NCI-H2029 (cell line): ENCODE measurements around the gene DNAJC10.

Experiments used
- DNase-seq: peaks from one replicate; lab custom pipeline; 2025; lab: John Stamatoyannopoulos, UW

The DNAJC10 gene

GRCh38 chr2:182792441-182792840 is 76.4 kb downstream of the DNAJC10 start:
- DNase-seq = no peak

GRCh38 chr2:182798736-182799135 is 82.7 kb downstream of the DNAJC10 start:
- DNase-seq = no peak

GRCh38 chr2:182804128-182804527 is 88.1 kb downstream of the DNAJC10 start:
- DNase-seq = no peak

GRCh38 chr2:182807319-182807718 is 91.3 kb downstream of the DNAJC10 start:
- DNase-seq = no peak

GRCh38 chr2:182810087-182810486 is 94.0 kb downstream of the DNAJC10 start:
- no peak for DNase-seq

GRCh38 chr2:182814380-182814779 is 98.3 kb downstream of the DNAJC10 start:
- DNase-seq = no peak

GRCh38 chr2:182814804-182815203 is 98.7 kb downstream of the DNAJC10 start:
- DNase-seq = no peak

GRCh38 chr2:182816866-182817265 is 100.8 kb downstream of the DNAJC10 start:
- no peak for DNase-seq

GRCh38 chr2:182817558-182817957 is 101.5 kb downstream of the DNAJC10 start:
- no peak for DNase-seq

- DNase-seq = no peak
These were observed 102.4 kb downstream of the DNAJC10 start for GRCh38 chr2:182818501-182818900.

GRCh38 chr2:182818925-182819324 is 102.9 kb downstream of the DNAJC10 start:
- DNase-seq = peak; percentile 25

GRCh38 chr2:182819412-182819811 is 103.4 kb downstream of the DNAJC10 start:
- DNase-seq = no peak

- DNase-seq = no peak
These were observed 105.1 kb downstream of the DNAJC10 start for GRCh38 chr2:182821182-182821581.

- no peak for DNase-seq
These were observed 106.7 kb downstream of the DNAJC10 start for GRCh38 chr2:182822733-182823132.

GRCh38 chr2:182824056-182824766 is 108.2 kb downstream of the DNAJC10 start:
- peak; percentile 83 for DNase-seq

- peak; percentile 89 for DNase-seq
These were observed 108.7 kb downstream of the DNAJC10 start for GRCh38 chr2:182824767-182825158.

- no peak for DNase-seq
These were observed 110.0 kb downstream of the DNAJC10 start for GRCh38 chr2:182826064-182826463.

- DNase-seq = no peak
These were observed 110.4 kb downstream of the DNAJC10 start for GRCh38 chr2:182826496-182826895.

- no peak for DNase-seq
These were observed 111.3 kb downstream of the DNAJC10 start for GRCh38 chr2:182827182-182827879.

GRCh38 chr2:182831101-182831500 is 115.0 kb downstream of the DNAJC10 start:
- DNase-seq = no peak

- DNase-seq = no peak
These were observed 115.9 kb downstream of the DNAJC10 start for GRCh38 chr2:182831921-182832320.

- DNase-seq = no peak
These were observed 117.2 kb downstream of the DNAJC10 start for GRCh38 chr2:182833084-182833854.

- no peak for DNase-seq
These were observed 118.2 kb downstream of the DNAJC10 start for GRCh38 chr2:182834293-182834692.
